NOMO-1 treated with DMSO at 0.1 percent for 48 hours (cell line): ENCODE data around the gene VAC14.

ENCODE experiments used
- DNase-seq: peaks from one replicate; lab custom pipeline; 2025; ENCODE audit not compliant: unreplicated experiment; lab: John Stamatoyannopoulos, UW

VAC14 gene

GRCh38 chr16:70694868-70695218 is 106.1 kb downstream of the VAC14 start:
- no peak for DNase-seq

GRCh38 chr16:70694088-70694867 is 106.7 kb downstream of the VAC14 start:
- no peak for DNase-seq

DNA sequence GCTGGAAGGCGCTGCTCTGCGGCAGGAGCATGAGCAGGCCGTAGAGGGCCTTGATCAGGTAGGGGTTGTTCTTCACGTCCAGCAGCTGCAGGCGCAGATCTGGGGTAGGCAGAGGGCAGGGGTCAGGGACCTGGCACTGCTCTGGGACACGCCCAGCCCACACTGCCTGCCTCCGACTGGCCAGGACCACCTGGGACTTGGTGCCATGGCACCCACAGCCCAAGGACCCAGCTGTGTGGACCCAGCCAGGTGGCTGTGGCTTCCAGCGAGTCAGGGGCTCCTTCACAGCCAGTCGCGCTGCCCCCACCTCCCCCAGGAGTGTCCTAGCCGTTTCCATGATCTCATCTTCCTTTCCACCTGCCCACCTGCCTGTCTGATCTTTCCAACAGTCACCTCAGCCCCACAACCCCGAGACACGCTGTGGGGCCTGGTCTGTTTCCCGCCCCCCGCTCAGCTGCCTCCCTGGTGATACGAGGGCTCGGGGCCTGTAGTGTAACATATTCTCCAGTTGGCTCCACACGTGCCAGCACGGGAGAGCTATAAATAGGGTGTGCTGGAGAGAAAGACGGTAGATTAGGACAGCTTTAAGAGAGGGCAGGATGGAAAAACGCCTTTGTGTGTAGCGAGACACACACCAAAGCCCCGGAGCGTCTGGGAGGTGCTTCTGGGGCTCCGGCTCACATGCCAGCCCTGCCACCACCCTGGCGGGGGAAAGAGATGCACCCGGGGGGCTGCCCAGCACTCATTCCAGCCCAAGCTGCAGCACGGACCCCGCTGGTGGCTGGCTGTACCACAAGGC is 107.9 kb downstream of the VAC14 start:
- DNase-seq, result no peak

DNA sequence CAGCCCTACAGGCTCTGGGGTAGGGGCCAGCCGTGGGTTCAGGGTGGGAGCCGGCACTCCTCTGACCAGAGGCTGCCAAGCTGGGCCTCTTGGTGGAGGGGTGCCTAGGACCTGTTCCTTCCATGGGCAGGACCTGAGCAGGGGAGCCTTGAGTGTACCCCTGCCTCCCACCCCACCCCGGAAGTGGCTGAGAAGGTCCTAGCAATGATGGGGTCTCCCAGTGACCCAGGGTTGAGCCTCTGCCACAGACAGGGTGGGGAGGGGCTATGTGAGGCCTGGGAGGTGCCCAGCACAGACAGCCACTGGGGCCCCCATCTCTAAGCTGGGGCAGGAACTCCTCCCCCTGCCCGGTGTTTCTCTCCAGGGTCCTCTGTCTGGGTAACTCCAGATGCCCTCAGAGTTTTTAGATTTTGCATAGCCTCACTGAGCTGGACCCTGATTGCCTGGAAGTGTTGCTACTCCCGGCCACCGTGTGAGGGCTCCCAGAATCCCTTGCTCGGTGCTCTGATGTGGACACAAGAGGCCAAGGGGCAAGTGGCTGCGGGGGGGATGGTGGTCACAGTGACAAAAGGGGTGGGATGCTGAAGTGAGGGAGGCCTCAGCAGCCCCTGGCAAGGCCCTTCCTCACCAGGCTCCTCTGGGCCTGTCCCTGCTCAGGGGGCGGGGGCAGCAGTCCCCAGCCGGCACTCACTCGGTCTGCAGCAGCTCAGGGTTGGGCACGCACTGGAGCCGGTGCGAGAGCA is 108.7 kb downstream of the VAC14 start:
- DNase-seq, result no peak

DNA sequence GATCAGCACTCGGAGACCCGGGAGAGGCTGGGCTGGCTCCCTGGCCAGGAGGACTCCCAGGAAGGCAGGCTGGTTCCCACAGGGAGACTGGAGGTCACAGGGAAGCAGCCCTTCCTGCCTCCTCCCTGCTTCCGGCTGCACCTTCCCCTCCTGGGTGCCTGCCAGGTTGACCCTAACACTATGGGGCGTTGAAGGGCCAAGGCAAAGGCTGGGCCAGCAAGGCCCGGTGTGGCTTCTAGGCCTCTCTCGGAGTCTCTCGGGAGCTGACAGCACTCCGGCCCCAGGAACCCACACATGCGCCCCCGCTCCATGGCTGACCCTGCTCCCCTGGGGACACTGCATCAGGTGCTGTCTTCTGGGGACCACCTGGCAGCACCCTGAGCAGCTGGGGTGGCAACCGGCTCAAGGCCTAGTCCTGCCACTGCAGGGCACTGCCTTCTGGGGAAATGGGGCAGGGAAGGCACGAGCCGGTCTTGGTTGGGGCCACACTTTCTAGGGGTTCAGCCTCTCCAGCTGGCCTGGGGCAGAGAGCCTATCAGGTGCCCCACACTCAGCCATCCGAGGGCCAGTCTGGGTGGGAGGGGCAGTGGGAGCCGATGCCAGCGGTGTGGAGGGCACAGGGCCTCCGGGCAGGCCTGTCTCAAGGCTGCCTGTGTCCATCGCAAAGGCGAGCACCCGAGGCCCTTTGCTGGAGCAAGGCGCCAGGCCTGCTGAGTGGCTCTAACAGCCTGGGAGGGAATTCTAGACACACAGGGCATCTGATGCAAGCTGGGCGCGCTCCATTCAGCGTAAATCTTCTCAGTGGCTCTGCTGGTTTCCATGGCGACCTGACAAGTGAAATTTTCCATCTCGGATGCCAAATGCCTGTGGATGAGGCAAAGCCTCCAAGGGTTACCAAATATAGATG is 109.5 kb downstream of the VAC14 start:
- DNase-seq, result no peak

- DNase-seq, result no peak
Measured at GRCh38 chr16:70689970-70690891, 110.7 kb downstream of the VAC14 start.

DNA sequence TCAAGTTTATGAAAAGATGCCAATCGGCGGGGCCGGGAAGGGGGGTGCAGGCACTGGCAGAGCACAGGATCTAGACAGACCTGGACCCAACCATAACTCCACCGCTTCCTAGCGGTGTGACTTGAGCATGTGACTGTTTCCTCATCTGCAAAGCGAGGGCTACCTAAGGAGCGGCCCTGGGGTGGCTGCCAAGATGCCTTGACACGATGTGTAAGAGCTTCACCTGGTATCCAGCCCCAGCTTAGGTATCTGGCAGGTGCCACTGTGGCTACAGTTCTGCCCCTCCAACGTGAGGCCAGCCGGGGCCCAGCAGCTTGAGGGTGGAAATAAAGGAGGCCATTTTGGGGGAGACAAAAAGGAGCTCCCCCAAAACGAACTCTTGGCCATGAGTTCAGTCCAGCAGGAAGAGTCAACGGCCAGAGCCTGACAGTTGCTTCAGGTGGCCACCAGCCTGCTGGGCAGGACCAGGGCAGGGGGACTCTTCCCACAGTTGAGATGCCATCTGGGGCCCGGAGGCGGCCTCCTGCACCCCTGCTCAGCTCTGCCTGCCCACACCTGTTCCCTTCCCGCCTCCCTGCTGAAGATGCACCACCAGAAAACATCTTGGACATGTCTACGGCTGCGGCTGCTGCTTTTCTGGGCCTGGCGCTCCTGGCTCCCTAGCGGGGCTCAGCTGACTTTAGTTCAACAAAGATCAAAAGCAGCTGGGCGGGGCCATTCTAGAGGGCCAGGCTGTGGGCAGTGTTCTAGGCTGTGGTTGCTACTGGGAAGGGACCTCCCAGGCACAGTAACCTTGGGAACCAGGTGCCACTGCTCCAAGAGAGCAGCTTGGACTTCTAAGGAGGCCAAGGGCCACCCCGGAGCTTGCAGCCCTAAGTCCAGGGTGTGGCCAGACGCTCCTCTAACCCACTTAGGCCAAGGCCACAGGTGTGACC is 111.7 kb downstream of the VAC14 start:
- DNase-seq, result no peak

DNA sequence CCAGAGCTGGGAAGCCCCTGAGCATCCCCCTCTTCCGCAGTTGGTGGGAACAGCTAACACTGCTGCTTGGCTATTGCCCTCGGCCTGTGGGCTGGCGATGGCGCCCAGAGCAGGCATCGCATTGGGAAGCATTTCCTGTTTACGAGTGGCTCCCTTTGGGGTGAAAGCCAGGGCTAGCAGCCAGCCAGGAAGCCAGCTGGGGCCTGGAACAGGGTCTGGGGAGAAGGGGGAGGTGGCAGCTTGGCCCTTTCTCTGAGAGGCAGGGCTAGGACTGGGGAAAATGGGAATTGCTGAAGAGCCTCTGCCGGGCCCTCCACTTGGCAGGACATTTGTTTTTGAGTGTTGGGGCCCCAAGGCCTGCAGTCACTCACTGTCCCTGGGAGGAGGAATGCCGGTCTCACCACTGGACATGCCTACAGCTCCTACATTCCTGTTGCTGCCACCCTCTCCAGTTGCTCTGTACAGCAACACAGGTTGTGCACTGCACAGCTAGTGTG is 112.7 kb downstream of the VAC14 start:
- DNase-seq, result no peak

- no peak for DNase-seq
Measured at GRCh38 chr16:70687671-70688245, 113.2 kb downstream of the VAC14 start.

DNA sequence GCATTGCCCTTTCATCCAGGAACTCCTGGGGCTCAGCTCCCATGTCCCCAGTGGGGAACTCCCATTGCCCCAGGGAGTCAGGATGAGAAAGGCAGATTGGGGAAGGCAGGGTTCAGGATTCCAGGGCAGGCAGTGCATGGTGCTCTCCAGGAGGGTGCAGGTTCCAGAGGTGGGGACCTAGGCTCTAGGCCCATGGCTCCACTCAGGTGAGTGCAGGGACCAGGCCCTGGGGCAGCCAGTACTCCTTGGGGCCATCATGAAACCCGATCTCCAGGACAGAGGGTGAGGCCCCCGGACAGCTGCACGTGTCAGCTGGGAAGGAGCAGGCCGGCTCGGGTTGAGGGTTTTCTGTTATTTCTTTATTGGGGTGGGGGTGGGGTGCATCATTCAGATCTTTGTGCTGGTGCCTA is 113.9 kb downstream of the VAC14 start:
- DNase-seq, result no peak

GRCh38 chr16:70686376-70687101 is 114.4 kb downstream of the VAC14 start:
- DNase-seq, result no peak

GRCh38 chr16:70685938-70686375 is 115.0 kb downstream of the VAC14 start, which contains the start of gene MTSS2:
TSS of gene MTSS2 (minus strand) at chr16:70686053. CDS start at chr16:70685791, 262 bp downstream.
- DNase-seq, result peak; percentile 26

GRCh38 chr16:70685061-70685937 is 115.7 kb downstream of the VAC14 start:
- DNase-seq, result no peak

DNA sequence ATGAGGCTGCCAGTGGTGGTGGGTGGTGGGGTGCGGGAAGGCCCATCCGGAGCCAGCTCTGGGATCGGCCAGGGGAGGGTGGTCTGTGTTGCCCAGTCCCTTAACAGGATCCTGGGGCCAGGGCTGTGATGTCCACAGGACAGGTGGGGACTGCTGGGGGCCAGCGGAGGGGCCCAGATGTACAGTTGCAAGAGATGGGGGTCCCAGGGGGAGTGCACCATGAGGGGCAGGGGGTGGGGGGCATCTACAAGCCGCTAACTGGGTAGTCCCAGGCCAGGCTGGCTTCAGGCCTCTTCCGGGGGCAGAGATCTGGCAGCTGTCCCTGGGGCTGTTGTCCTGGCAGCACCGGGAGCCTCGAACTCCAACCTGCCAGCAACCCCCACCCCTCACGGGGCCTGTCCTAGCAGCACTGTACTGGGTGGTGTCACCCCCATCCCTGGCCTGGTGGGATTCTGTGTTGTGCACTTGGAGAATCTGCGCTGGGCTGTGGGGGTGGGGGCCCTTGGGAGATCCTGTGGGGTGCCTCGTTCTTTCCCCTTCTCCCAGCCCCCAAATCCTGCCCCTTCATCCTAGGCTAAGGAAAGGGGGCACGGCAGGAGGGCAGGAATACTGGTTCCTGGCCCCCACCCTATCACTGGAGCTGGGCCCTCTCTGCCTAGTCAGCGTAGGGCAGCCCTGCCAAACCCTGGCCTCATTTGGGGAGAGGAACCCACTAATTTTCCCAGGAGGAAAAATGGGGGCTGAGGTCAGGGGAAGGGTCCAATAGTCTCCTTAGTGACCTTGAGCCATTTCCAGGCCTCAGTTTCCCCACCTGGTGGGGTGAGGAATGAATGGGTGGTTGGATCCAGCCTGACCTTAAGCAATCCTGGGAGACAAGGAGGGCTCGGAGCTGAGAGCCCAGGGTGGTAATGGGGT is 116.6 kb downstream of the VAC14 start:
- DNase-seq, result no peak
